Skeletal muscle tissue (tissue), 4 donors: ENCODE data around the gene HERC4. TPM values are rescaled to one million over a fixed set of nuclear protein-coding genes. Genes with fewer than 3 reads are reported as not detected.

Experiments
- H3K27ac ChIP-seq: one replicate; pipeline ENCODE4 v1.7.0; 2013; ENCODE audit warnings: mild to moderate bottlenecking, low read depth, low read length, inconsistent platforms
- H3K27me3 ChIP-seq, 3 donors: one replicate each; pipeline ENCODE4 v1.7.0; 2013; ENCODE audit warnings: low read length in 3 of 3; ENCODE audit not compliant: control insufficient read depth in 3 of 3, insufficient read depth in 3 of 3
- H3K36me3 ChIP-seq, 3 donors: one replicate each; pipeline ENCODE4 v1.7.0; 2013; ENCODE audit warnings: low read length in 3 of 3; ENCODE audit not compliant: control insufficient read depth in 3 of 3, insufficient read depth in 3 of 3
- H3K4me1 ChIP-seq, 3 donors: one replicate each; pipeline ENCODE4 v1.7.0; 2013; ENCODE audit warnings: low read length in 3 of 3, mild to moderate bottlenecking in 3 of 3; ENCODE audit not compliant: control insufficient read depth in 3 of 3, insufficient read depth in 3 of 3
- H3K4me3 ChIP-seq, 3 donors: one replicate each; pipeline ENCODE4 v1.7.0; 2013; ENCODE audit warnings: low read length in 3 of 3
- H3K9ac ChIP-seq, 3 donors: one replicate each; pipeline ENCODE4 v1.7.0; 2013; ENCODE audit warnings: low read length in 3 of 3, mild to moderate bottlenecking in 3 of 3, moderate library complexity in 2 of 3, low read depth in 1 of 3
- H3K9me3 ChIP-seq, 3 donors: one replicate each; pipeline ENCODE4 v1.7.0; 2013; ENCODE audit warnings: low read length in 3 of 3; ENCODE audit not compliant: control insufficient read depth in 3 of 3
- total RNA-seq: library from RNA; depleted of rRNA; stranded (reverse); fragments of >200 nt; gene quantifications from one replicate; pipeline ENCODE4 v1.2.3, GENCODE V29; 2014
- donor health status: Osteomylitis.

HERC4 gene
- total RNA-seq, 1 donor from 2014 or later: 64.7 TPM

DNA sequence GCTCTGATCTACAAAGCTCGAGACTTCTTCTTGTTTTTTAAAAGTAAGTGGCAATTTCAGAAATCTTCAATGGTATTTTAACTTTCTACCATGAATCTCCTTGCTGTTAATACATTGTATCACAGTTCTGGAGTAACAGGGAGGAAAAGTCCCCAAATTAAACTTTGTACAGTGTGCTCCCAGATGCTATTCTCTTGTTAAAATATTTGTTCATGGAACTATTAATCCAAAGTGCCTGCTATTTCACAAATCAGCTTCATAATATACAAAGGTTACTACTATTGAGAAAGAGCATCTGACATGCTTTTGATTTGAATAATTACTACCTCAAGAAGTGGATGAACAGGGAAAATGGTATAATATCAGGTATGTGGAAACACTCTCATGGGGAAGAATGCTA lies 154.0 kb downstream of the HERC4 start:
- H3K36me3 ChIP-seq: peaks cover 0 to 26% (median 22%) of the 10 kb centered on the region in 3 donors
- H3K27me3 ChIP-seq: no peaks in the 10 kb centered on the region

DNA sequence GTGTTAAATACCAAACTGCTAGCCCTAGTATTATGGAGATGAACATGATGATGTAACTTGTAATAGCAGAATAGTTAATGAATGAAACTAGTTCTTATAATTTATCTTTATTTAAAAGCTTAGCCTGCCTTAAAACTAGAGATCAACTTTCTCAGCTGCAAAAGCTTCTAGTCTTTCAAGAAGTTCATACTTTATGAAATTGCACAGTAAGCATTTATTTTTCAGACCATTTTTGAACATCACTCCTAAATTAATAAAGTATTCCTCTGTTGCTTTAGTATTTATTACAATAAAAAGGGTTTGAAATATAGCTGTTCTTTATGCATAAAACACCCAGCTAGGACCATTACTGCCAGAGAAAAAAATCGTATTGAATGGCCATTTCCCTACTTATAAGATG lies 157.4 kb downstream of the HERC4 start:
- Histone ChIP-seq H3K27ac (no peak overlapping the region), H3K27me3 (no peaks in the 10 kb centered on the region), H3K9ac (no peak overlapping the region), H3K9me3 (no peaks in the 10 kb centered on the region), H3K4me1 (no peaks in the 10 kb centered on the region), H3K36me3 (peaks cover under 1 to 40% (median 23%) of the 10 kb centered on the region in 3 donors), H3K4me3 (no peak overlapping the region)

More for the DNA sequence above, 154.0 kb downstream of the HERC4 start:
- Histone ChIP-seq H3K9me3 (no peaks in the 10 kb centered on the region), H3K9ac (no peak overlapping the region), H3K4me3 (no peak overlapping the region), H3K4me1 (no peaks in the 10 kb centered on the region), H3K27ac (no peak overlapping the region)

GRCh38 chr10:67917169-67917568 lies 157.9 kb downstream of the HERC4 start:
- peaks cover 6 to 44% (median 27%) of the 10 kb centered on the region in 3 donors for H3K36me3 ChIP-seq
- no peak overlapping the region for H3K4me3 ChIP-seq
- no peak overlapping the region for H3K9ac ChIP-seq
- H3K9me3 ChIP-seq: no peaks in the 10 kb centered on the region
- H3K27me3 ChIP-seq: no peaks in the 10 kb centered on the region
- no peaks in the 10 kb centered on the region for H3K4me1 ChIP-seq
- no peak overlapping the region for H3K27ac ChIP-seq

GRCh38 chr10:67914777-67915340 lies 160.2 kb downstream of the HERC4 start:
- Histone ChIP-seq H3K9ac (no peak overlapping the region), H3K36me3 (peaks cover 10 to 47% (median 35%) of the 10 kb centered on the region in 3 donors), H3K4me1 (no peaks in the 10 kb centered on the region), H3K4me3 (no peak overlapping the region), H3K27ac (no peak overlapping the region), H3K27me3 (no peaks in the 10 kb centered on the region), H3K9me3 (no peaks in the 10 kb centered on the region)

DNA sequence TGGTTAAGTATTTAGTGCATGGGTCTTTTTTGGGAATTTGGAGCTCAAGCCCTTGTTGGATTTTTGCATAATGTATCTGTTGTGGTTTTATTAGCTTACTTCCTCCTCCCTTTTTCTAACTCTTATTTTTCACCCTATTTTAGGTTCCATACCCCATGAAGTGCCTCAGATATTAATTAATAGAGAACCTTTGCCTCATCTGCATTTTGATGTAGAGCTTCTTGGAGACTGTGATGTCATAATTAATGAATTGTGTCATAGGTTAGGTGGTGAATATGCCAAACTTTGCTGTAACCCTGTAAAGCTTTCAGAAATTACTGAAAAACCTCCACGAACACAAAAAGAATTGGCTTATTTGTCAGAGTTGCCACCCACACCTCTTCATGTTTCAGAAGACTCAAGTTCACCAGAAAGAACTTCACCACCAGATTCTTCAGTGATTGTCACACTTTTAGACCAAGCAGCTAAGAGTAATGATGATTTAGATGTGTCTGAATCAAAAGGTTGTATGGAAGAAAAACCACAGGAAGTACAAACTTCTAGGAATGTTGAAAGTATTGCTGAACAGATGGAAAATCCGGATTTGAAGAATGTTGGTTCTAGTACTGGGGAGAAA lies 162.6 kb downstream of the HERC4 start:
- no peaks in the 10 kb centered on the region for H3K27me3 ChIP-seq
- H3K4me1 ChIP-seq: no peaks in the 10 kb centered on the region
- no peak overlapping the region for H3K4me3 ChIP-seq
- H3K27ac ChIP-seq: no peak overlapping the region
- H3K9me3 ChIP-seq: no peaks in the 10 kb centered on the region
- no peak overlapping the region for H3K9ac ChIP-seq
- peaks cover 23 to 58% (median 53%) of the 10 kb centered on the region in 3 donors for H3K36me3 ChIP-seq

GRCh38 chr10:67903581-67903980 lies 171.5 kb downstream of the HERC4 start:
- Histone ChIP-seq H3K9me3 (no peaks in the 10 kb centered on the region), H3K4me1 (peaks cover 0 to under 1% (median 0%) of the 10 kb centered on the region in 3 donors), H3K4me3 (no peak overlapping the region), H3K36me3 (peaks cover 15 to 36% (median 28%) of the 10 kb centered on the region in 3 donors), H3K9ac (no peak overlapping the region), H3K27me3 (no peaks in the 10 kb centered on the region), H3K27ac (no peak overlapping the region)

DNA sequence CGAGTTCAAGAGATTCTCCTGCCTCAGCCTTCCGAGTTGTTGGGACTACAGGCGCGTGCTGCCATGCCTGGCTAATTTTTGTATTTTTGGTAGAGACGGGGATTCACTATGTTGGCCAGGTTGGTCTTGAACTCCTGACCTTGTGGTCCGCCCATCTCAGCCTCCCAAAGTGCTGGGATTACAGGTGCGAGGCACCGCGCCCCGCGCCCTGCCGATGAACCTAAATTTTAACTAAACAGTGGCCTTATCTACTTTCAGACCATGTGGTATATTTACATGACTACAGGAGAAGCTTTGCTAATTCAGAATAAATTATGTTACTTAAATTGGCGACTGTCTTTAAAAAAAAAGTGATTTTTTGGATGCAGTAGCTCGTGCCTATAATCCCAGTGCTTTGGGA lies 181.4 kb downstream of the HERC4 start:
- Histone ChIP-seq H3K4me3 (no peak overlapping the region), H3K9ac (no peak overlapping the region), H3K9me3 (no peaks in the 10 kb centered on the region), H3K4me1 (peaks cover 0 to 2% (median 0%) of the 10 kb centered on the region in 3 donors), H3K36me3 (peaks cover 30 to 66% (median 49%) of the 10 kb centered on the region in 3 donors), H3K27me3 (no peaks in the 10 kb centered on the region), H3K27ac (no peak overlapping the region)

- peaks cover 6 to 11% (median 9%) of the 10 kb centered on the region in 3 donors for H3K4me1 ChIP-seq
Observed at GRCh38 chr10:67884842-67885670, 190.0 kb downstream of the HERC4 start.

DNA sequence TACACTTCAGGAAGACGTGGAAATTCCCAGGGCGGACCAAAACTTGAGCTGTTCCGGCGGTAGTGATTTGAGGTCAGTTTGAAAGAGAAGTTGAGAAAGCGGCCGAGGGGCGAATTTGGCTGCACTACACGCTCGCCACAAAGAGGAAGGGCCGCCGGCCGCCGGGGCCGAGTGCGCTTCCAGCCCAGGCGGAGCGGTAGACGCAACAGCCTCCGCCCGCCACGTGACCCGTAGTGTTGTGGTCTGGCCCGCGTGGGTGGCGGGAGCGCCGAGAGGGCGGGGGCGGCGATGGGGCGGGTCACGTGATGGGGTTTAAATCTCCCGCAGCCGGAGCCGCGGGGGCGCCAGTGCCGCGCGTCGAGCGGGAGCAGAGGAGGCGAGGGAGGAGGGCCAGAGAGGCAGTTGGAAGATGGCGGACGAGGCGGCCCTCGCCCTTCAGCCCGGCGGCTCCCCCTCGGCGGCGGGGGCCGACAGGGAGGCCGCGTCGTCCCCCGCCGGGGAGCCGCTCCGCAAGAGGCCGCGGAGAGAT lies 190.7 kb downstream of the HERC4 start, which contains the start of gene SIRT1:
TSS of gene SIRT1 (plus strand) at position 344 of the 529 bp plus-strand sequence. CDS start at position 410, 66 bp downstream.
- Histone ChIP-seq H3K36me3 (peaks cover 2 to 18% (median 18%) of the 10 kb centered on the region in 3 donors), H3K4me3 (peak within 1 kb of the TSS; percentile 81 to 87 (median 84)), H3K4me1 (peaks cover 6 to 11% (median 9%) of the 10 kb centered on the region in 3 donors), H3K27me3 (no peaks in the 10 kb centered on the region), H3K9ac (peak within 1 kb of the TSS; percentile 84 to 95 (median 87)), H3K27ac (peak within 1 kb of the TSS; percentile 91), H3K9me3 (no peaks in the 10 kb centered on the region)

More at GRCh38 chr10:67884842-67885670, 190.0 kb downstream of the HERC4 start:
- peak overlapping the region; percentile 91 for H3K27ac ChIP-seq
- peak overlapping the region; percentile 73 to 81 (median 79) for H3K4me3 ChIP-seq
- H3K27me3 ChIP-seq: no peaks in the 10 kb centered on the region
- H3K36me3 ChIP-seq: peaks cover 3 to 25% (median 22%) of the 10 kb centered on the region in 3 donors
- peak overlapping the region; percentile 78 to 87 (median 81) for H3K9ac ChIP-seq
- H3K9me3 ChIP-seq: no peaks in the 10 kb centered on the region
